ENCODE measurements around the gene MAGI2.

DNA sequence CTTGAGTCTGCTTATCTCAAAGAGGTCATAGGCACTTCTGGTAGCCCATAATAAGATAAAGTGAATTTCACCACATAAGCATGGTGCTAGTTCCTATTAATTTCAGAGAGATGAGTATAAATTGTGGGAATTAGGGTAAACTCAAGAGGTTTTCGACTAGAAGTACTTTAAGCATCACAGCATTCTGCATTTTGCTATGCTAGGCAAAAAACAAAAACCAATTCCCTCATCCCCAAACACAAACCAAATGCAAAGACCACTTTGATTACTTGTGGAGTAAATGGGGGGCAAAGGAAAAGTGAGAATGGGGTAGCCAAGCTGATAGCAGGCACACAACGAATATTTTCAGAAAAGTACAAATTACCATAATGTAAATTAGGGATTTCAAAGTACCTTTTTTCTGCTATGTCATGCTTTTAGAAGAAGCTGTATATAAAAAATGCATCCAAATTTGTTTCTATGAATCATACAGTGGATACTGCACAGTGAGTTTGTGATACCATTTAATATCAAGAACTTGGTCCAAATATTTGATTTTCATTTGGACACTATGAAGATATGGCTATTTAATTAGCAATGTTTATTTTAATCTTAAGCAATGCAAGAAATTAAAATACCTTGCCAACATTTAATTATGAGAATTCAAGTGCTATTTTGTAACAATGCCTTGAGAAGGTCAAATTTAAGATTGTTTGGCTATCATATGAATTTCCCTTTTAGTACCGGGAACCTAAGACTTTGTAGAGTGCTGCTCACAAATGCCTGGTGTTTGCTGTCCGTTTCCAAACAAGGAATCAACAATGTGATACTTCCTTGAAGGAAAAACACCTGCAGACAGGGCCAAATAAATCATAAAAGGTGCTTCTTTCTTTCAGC is 1199.4 kb downstream of the MAGI2 start:
- TF ChIP-seq, protein P1, sequence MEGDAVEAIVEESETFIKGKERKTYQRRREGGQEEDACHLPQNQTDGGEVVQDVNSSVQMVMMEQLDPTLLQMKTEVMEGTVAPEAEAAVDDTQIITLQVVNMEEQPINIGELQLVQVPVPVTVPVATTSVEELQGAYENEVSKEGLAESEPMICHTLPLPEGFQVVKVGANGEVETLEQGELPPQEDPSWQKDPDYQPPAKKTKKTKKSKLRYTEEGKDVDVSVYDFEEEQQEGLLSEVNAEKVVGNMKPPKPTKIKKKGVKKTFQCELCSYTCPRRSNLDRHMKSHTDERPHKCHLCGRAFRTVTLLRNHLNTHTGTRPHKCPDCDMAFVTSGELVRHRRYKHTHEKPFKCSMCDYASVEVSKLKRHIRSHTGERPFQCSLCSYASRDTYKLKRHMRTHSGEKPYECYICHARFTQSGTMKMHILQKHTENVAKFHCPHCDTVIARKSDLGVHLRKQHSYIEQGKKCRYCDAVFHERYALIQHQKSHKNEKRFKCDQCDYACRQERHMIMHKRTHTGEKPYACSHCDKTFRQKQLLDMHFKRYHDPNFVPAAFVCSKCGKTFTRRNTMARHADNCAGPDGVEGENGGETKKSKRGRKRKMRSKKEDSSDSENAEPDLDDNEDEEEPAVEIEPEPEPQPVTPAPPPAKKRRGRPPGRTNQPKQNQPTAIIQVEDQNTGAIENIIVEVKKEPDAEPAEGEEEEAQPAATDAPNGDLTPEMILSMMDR (conservative IDR thresholded peaks at IDR 0.05; ENCODE audit: low read length), result no peak
- no peak for TF ChIP-seq EZH2phosphoT487 (IDR thresholded peaks at IDR 0.05; ENCODE audit: borderline replicate concordance, low read depth, low read length)
